ENCODE data around the gene MMP1.

Gene MMP1

DNA sequence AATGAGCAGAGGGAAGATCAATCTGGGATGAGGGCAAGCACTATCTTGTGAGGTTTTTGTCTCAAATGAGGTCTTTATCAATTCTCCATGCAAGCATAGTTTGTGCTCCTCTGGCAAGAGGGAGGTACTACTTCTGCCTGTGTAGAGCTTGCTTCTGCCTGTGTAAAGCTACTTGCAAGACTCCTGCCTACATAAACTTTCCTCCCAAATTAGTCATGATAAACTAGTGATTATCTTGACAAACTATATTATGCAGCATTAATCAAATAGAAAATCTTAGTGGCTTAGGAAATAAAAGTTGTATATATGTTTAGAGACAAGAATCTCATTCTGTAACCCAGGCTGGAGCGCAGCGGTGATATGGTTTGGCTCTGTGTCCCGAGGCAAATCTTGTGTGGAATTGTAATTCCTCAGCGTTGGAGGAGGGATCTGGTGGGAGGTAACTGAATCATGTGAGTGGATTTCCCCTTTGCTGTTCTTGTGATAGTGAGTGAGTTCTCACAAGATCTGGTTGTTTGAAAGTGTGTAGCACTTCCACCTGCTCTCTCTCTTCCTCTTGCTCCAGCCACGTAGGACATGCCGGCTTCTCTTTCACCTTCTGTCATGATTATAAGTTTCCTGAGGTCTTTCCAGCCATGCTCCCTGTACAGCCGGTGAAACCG is 9.5 kb downstream of the MMP1 start:
- DNase-seq (ENCODE audit: low read depth, low spot score) = no peak
- in situ Hi-C loops (cut with HindIII; ENCODE audit: low sequenced_read_pairs) = no loop called here
- H3K4me3 ChIP-seq (ENCODE audit: low read depth, low read length) = no peak overlapping the region
- TF ChIP-seq, protein P1, sequence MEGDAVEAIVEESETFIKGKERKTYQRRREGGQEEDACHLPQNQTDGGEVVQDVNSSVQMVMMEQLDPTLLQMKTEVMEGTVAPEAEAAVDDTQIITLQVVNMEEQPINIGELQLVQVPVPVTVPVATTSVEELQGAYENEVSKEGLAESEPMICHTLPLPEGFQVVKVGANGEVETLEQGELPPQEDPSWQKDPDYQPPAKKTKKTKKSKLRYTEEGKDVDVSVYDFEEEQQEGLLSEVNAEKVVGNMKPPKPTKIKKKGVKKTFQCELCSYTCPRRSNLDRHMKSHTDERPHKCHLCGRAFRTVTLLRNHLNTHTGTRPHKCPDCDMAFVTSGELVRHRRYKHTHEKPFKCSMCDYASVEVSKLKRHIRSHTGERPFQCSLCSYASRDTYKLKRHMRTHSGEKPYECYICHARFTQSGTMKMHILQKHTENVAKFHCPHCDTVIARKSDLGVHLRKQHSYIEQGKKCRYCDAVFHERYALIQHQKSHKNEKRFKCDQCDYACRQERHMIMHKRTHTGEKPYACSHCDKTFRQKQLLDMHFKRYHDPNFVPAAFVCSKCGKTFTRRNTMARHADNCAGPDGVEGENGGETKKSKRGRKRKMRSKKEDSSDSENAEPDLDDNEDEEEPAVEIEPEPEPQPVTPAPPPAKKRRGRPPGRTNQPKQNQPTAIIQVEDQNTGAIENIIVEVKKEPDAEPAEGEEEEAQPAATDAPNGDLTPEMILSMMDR (IDR thresholded peaks at IDR 0.05; ENCODE audit: low read depth, low read length) = no peak

DNA sequence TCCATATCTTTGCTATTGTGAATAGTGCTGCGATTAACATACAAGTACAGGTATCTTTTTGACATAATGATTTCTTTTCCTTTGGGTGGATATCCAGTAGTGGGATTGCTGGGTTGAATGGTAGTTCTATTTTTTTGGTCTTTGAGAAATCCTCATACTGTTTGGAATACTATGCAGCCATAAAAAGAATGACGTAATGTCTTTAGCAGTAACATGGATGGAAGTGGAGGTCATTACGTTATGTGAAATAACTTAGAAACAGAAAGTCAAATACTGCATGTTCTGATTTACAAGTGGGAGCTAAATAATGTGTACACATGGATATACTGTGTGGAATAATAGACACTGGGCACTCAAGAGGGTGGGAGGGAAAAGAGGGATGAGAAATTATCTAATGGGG is 13.6 kb downstream of the MMP1 start:
- no peak overlapping the region for H3K4me3 ChIP-seq (ENCODE audit: low read depth, low read length)
- DNase-seq (ENCODE audit: low read depth, low spot score) = no peak
- in situ Hi-C loops (cut with HindIII; ENCODE audit: low sequenced_read_pairs) = no loop called here
- TF ChIP-seq, protein P1 (IDR thresholded peaks at IDR 0.05; ENCODE audit: low read depth, low read length) = no peak

DNA sequence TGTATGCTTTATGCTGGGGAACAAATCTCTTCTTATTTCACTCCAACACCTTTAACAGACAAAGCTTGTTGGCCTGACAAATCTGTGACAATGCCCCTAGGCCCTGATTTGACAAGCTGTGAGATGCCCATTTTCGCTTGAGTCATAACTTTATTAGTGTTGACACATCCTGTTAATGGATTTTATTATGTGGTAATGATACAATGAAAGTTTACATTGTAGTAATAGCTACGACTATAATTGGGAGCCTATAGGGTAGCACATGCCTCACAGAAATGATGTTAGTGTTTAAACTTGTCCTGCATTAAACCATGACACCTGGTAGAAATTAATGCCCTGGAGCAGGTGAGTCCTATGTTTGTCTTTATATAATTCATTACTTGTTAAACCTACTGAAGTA is 14.2 kb downstream of the MMP1 start:
- TF ChIP-seq, protein P1 (IDR thresholded peaks at IDR 0.05; ENCODE audit: low read depth, low read length) = no peak
- no peak for DNase-seq (ENCODE audit: low read depth, low spot score)
- H3K4me3 ChIP-seq (ENCODE audit: low read depth, low read length) = no peak overlapping the region
- in situ Hi-C loops (cut with HindIII; ENCODE audit: low sequenced_read_pairs) = no loop called here

DNA sequence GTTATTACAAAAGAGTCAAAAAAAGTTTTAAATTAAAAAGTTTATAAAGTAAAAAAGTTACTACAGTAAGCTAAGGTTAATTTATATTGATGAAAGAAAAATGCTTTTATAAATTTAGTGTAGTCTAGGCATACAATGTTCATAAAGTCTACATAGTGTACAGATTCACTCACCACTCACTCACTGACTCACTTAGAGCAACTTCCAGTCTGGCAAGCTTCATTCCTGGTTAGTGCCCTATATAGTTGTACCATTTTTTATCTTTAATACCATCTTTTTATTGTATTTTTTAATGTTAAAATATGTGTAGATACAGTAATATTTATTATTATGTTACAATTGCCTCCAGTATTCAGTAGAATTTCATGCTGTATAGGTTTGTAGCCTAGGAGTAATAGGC is 14.9 kb downstream of the MMP1 start:
- no peak overlapping the region for H3K4me3 ChIP-seq (ENCODE audit: low read depth, low read length)
- DNase-seq (ENCODE audit: low read depth, low spot score) = no peak
- TF ChIP-seq, protein P1 (IDR thresholded peaks at IDR 0.05; ENCODE audit: low read depth, low read length) = no peak
- in situ Hi-C loops (cut with HindIII; ENCODE audit: low sequenced_read_pairs) = no loop called here

DNA sequence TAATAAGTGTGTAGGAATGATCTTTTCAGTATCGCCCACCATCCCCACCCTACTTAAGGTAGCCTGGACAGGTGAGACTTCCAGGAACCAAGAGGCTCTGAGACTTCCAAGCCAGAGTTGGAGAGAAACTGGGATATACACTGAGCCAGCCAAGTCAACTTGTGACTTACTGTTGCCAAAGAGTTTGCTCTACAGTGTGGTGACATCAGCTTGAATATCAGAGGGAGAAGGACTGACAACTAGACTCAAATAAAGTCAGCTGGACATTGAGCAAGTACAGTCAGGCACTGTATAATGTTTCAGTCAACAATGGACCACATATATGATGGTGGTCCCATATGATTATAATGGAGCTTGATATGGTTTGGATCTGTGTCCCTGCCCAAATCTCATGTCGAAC is 16.3 kb downstream of the MMP1 start:
- no peak for DNase-seq (ENCODE audit: low read depth, low spot score)
- TF ChIP-seq, protein P1 (IDR thresholded peaks at IDR 0.05; ENCODE audit: low read depth, low read length) = no peak
- in situ Hi-C loops (cut with HindIII; ENCODE audit: low sequenced_read_pairs) = no loop called here
- no peak overlapping the region for H3K4me3 ChIP-seq (ENCODE audit: low read depth, low read length)

DNA sequence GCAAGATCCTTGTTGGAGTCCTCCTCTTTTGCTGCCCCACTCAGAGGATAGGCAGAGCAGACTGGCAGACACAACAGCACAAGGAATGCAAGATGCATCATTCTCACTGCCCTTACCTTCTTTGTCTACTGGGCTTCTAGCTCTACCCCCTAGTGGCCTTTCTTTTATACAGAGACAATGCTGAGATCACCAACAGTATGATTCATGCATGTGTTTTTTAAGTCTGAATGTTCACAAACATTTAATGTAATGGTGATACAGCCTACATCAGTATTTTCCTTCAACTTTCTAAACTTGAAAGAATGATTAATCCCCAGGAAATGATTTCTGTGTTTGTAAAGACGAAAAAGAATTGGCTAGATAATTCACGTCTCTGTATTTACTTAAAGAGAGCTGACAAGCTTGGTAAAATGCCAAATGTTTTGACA is 17.5 kb downstream of the MMP1 start, which contains the start of gene MMP10:
Gene MMP10 (minus strand): TSS at position 138 of the 428 bp plus-strand sequence. CDS start 37 bp downstream, at position 101.
- DNase-seq (ENCODE audit: low read depth, low spot score) = peak; percentile 72
- no peak within 1 kb of the TSS for H3K4me3 ChIP-seq (ENCODE audit: low read depth, low read length)
- TF ChIP-seq, protein P1 (IDR thresholded peaks at IDR 0.05; ENCODE audit: low read depth, low read length) = peak; percentile 71
- in situ Hi-C loops (cut with HindIII; ENCODE audit: low sequenced_read_pairs) = no loop called here

All from astrocyte of the spinal cord (primary cell).